G401 (cell line): Measurements from ENCODE around the gene THEM4. TPM values are rescaled to one million over a fixed set of nuclear protein-coding genes. Genes with fewer than 3 reads are reported as not detected.

ENCODE experiments used
- DNase-seq: peaks from one replicate; pipeline ENCODE4 v3.0.0-alpha.2; 2015; ENCODE audit warnings: low spot score
- in situ Hi-C: cut with HindIII; loops from 2 replicates; pipeline ENCODE4 v1.10.0; 2016; ENCODE audit warnings: low sequenced_read_pairs, mixed read lengths
- total RNA-seq: library from RNA; depleted of rRNA; stranded (reverse); fragments of >200 nt; shearing (Covaris generic); gene quantifications from 2 replicates; pipeline ENCODE4 v1.2.3, GENCODE V29; 2014; rRNA removed

THEM4 gene
- not detected in 2 replicates for total RNA-seq

- DNase-seq, result peak; percentile 93
- in situ Hi-C loops, result no loop called here
These were observed at the start of gene THEM4 for GRCh38 chr1:151909167-151910149. TSS of gene THEM4 (minus strand) at chr1:151909511. CDS start at chr1:151909458, 53 bp downstream.

GRCh38 chr1:151958959-151959358, 49.6 kb upstream of the THEM4 start:
- in situ Hi-C loops, result no loop called here
- no peak for DNase-seq

GRCh38 chr1:151956957-151957497, 47.7 kb upstream of the THEM4 start:
- DNase-seq, result no peak

GRCh38 chr1:151953409-151954094, 44.2 kb upstream of the THEM4 start:
- DNase-seq, result no peak
- in situ Hi-C loops, result no loop called here

More at GRCh38 chr1:151956957-151957497, 47.7 kb upstream of the THEM4 start:
- in situ Hi-C loops, result no loop called here

GRCh38 chr1:151952811-151953210, 43.5 kb upstream of the THEM4 start:
- in situ Hi-C loops, result no loop called here
- no peak for DNase-seq

GRCh38 chr1:151949371-151950193, 40.3 kb upstream of the THEM4 start:
- in situ Hi-C loops, result no loop called here
- no peak for DNase-seq

- in situ Hi-C loops, result no loop called here
- DNase-seq, result no peak
These were observed 39.2 kb upstream of the THEM4 start for GRCh38 chr1:151948506-151948905.

- DNase-seq, result no peak
- in situ Hi-C loops, result no loop called here
These were observed 37.8 kb upstream of the THEM4 start for GRCh38 chr1:151947140-151947539.

- DNase-seq, result no peak
- in situ Hi-C loops, result no loop called here
These were observed 36.7 kb upstream of the THEM4 start for GRCh38 chr1:151945725-151946722.

- in situ Hi-C loops, result no loop called here
- DNase-seq, result no peak
These were observed 35.7 kb upstream of the THEM4 start for GRCh38 chr1:151944857-151945575.

- DNase-seq, result no peak
- in situ Hi-C loops, result no loop called here
These were observed 35.0 kb upstream of the THEM4 start for GRCh38 chr1:151944126-151944856.

GRCh38 chr1:151943591-151943990, 34.3 kb upstream of the THEM4 start:
- in situ Hi-C loops, result no loop called here
- no peak for DNase-seq

GRCh38 chr1:151942882-151943281, 33.6 kb upstream of the THEM4 start:
- DNase-seq, result no peak
- in situ Hi-C loops, result no loop called here

GRCh38 chr1:151940541-151940940, 31.2 kb upstream of the THEM4 start:
- in situ Hi-C loops, result no loop called here
- DNase-seq, result no peak

- in situ Hi-C loops, result no loop called here
- DNase-seq, result no peak
These were observed 30.5 kb upstream of the THEM4 start for GRCh38 chr1:151939779-151940178.

GRCh38 chr1:151939141-151939540, 29.8 kb upstream of the THEM4 start:
- in situ Hi-C loops, result no loop called here
- DNase-seq, result no peak

GRCh38 chr1:151936653-151937052, 27.3 kb upstream of the THEM4 start:
- DNase-seq, result no peak
- in situ Hi-C loops, result no loop called here
